ENCODE measurements around the gene F2R. TPM values are rescaled to one million over a fixed set of nuclear protein-coding genes. Genes with fewer than 3 reads are reported as not detected.

Gene F2R
- total RNA-seq, 1 donor from 2014 or later: 20.1 TPM

DNA sequence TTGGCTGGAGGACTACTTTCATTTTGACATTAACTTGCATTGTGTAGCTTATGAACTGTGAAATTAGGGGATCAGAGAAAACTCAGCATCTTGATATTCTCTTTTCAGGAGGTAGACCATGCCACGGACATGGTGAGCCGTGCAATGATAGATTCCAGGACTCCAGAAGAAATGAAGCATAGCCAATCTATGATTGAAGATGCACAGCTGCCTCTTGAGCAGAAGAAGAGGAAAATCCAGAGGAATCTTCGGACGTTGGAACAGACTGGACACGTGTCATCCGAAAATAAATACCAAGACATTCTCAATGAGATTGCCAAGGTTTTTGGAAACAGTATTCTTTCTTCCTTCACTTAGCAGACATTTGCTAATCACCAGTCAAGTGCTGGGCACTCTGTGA, 20.6 kb upstream of the F2R start:
- TF ChIP-seq, protein P1, sequence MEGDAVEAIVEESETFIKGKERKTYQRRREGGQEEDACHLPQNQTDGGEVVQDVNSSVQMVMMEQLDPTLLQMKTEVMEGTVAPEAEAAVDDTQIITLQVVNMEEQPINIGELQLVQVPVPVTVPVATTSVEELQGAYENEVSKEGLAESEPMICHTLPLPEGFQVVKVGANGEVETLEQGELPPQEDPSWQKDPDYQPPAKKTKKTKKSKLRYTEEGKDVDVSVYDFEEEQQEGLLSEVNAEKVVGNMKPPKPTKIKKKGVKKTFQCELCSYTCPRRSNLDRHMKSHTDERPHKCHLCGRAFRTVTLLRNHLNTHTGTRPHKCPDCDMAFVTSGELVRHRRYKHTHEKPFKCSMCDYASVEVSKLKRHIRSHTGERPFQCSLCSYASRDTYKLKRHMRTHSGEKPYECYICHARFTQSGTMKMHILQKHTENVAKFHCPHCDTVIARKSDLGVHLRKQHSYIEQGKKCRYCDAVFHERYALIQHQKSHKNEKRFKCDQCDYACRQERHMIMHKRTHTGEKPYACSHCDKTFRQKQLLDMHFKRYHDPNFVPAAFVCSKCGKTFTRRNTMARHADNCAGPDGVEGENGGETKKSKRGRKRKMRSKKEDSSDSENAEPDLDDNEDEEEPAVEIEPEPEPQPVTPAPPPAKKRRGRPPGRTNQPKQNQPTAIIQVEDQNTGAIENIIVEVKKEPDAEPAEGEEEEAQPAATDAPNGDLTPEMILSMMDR (conservative IDR thresholded peaks at IDR 0.05): no peak
- no peaks in the 10 kb centered on the region for H3K27me3 Mint-ChIP-seq
- no peak overlapping the region for H3K27ac Mint-ChIP-seq
- DNase-seq (ENCODE audit: extremely low spot score, unreplicated experiment): no peak
- no peak overlapping the region for H3K4me3 Mint-ChIP-seq
- H3K4me1 Mint-ChIP-seq (ENCODE audit: unreplicated experiment): peaks cover 9% of the 10 kb centered on the region
- no peaks in the 10 kb centered on the region for H3K36me3 Mint-ChIP-seq
- no peaks in the 10 kb centered on the region for H3K9me3 Mint-ChIP-seq

- Mint-ChIP-seq H3K4me1 (ENCODE audit: unreplicated experiment) (peaks cover 9% of the 10 kb centered on the region), H3K9me3 (no peaks in the 10 kb centered on the region), H3K27me3 (no peaks in the 10 kb centered on the region), H3K36me3 (peaks cover 4% of the 10 kb centered on the region), H3K27ac (no peak overlapping the region), H3K4me3 (no peak overlapping the region)
- TF ChIP-seq, protein P1 (conservative IDR thresholded peaks at IDR 0.05): no peak
- no peak for DNase-seq (ENCODE audit: extremely low spot score, unreplicated experiment)
Measured at GRCh38 chr5:76696251-76696650, 19.7 kb upstream of the F2R start.

DNA sequence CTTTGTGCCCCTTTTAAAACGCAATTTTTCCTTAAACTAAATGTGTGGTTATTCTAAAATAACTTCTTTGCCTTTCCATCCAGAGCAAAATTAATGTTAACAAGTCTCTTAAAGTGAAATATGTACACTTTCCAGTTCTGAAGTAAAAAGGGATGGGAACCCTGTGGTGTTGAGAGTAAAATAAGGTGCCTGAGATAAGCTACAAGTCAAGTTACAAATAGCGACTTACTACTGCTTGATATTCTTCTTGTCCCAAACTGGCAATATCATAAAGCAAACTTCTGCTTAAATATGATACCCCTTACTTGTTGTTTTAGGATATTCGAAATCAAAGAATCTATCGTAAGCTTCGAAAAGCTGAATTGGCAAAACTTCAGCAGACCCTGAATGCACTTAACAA, 18.3 kb upstream of the F2R start:
- Mint-ChIP-seq H3K4me1 (ENCODE audit: unreplicated experiment) (peaks cover 4% of the 10 kb centered on the region), H3K27ac (no peak overlapping the region), H3K27me3 (no peaks in the 10 kb centered on the region), H3K36me3 (peaks cover 4% of the 10 kb centered on the region), H3K4me3 (no peak overlapping the region), H3K9me3 (no peaks in the 10 kb centered on the region)
- DNase-seq (ENCODE audit: extremely low spot score, unreplicated experiment): no peak
- TF ChIP-seq, protein P1 (conservative IDR thresholded peaks at IDR 0.05): no peak

- TF ChIP-seq, protein P1 (conservative IDR thresholded peaks at IDR 0.05): no peak
- peaks cover 4% of the 10 kb centered on the region for H3K4me1 Mint-ChIP-seq (ENCODE audit: unreplicated experiment)
- no peak overlapping the region for H3K27ac Mint-ChIP-seq
Measured at GRCh38 chr5:76700571-76700970, 15.4 kb upstream of the F2R start.

DNA sequence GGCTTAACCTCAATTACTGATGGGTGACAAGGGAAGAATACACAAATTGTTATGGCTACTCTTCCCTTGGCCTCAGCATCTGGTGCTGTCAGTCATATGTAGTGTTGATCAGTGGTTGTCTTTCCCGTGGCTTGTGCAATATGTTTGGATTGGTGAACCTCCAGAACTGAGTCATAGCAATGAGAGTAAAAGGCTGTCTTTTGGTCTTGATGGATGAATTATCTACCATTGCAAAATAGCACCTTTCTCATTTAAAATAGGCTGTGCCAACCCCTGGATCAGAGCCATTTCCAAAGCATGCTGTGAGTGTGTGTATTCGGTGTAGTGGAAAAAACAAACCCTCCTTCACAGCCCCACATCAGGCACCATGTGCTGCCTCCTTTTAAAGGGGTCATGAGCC, 14.6 kb upstream of the F2R start:
- Mint-ChIP-seq H3K4me1 (ENCODE audit: unreplicated experiment) (peaks cover under 1% of the 10 kb centered on the region), H3K4me3 (no peak overlapping the region), H3K27ac (no peak overlapping the region), H3K27me3 (no peaks in the 10 kb centered on the region), H3K36me3 (peaks cover 4% of the 10 kb centered on the region), H3K9me3 (no peaks in the 10 kb centered on the region)
- TF ChIP-seq, protein P1 (conservative IDR thresholded peaks at IDR 0.05): no peak
- no peak for DNase-seq (ENCODE audit: extremely low spot score, unreplicated experiment)

More at GRCh38 chr5:76700571-76700970, 15.4 kb upstream of the F2R start:
- no peak overlapping the region for H3K4me3 Mint-ChIP-seq
- DNase-seq (ENCODE audit: extremely low spot score, unreplicated experiment): no peak
- no peaks in the 10 kb centered on the region for H3K9me3 Mint-ChIP-seq
- no peaks in the 10 kb centered on the region for H3K27me3 Mint-ChIP-seq
- H3K36me3 Mint-ChIP-seq: peaks cover 4% of the 10 kb centered on the region

- no peaks in the 10 kb centered on the region for H3K27me3 Mint-ChIP-seq
- no peak overlapping the region for H3K27ac Mint-ChIP-seq
- DNase-seq (ENCODE audit: extremely low spot score, unreplicated experiment): no peak
- peaks cover 4% of the 10 kb centered on the region for H3K36me3 Mint-ChIP-seq
- no peaks in the 10 kb centered on the region for H3K4me1 Mint-ChIP-seq (ENCODE audit: unreplicated experiment)
- TF ChIP-seq, protein P1 (conservative IDR thresholded peaks at IDR 0.05): no peak
- no peaks in the 10 kb centered on the region for H3K9me3 Mint-ChIP-seq
- H3K4me3 Mint-ChIP-seq: no peak overlapping the region
Measured at GRCh38 chr5:76703707-76704106, 12.2 kb upstream of the F2R start.
